Stimulated activated CD8-positive, alpha-beta memory T cell treated with anti-CD3 and anti-CD28 coated beads, Interleukin-4, amount 100 ng/mL, for 1 hour (primary cell): ENCODE data around the gene MYO18B.

Experiments
- DNase-seq, 2 donors: peaks; one replicate each; pipeline ENCODE4 v3.0.0-alpha.2; 2020; ENCODE audit warnings: low read depth in 2 of 2, low spot score in 1 of 2

Gene MYO18B

GRCh38 chr22:25844601-25845000 lies 102.6 kb downstream of the MYO18B start:
- DNase-seq = no peak

GRCh38 chr22:25845985-25846745 lies 104.2 kb downstream of the MYO18B start:
- DNase-seq = no peak

- no peak for DNase-seq
These were observed 105.5 kb downstream of the MYO18B start for GRCh38 chr22:25847451-25847850.

- no peak for DNase-seq
These were observed 107.0 kb downstream of the MYO18B start for GRCh38 chr22:25848954-25849353.

- no peak for DNase-seq
These were observed 107.5 kb downstream of the MYO18B start for GRCh38 chr22:25849522-25849921.

GRCh38 chr22:25852223-25852622 lies 110.2 kb downstream of the MYO18B start:
- no peak for DNase-seq

- DNase-seq = no peak
These were observed 111.1 kb downstream of the MYO18B start for GRCh38 chr22:25853078-25853477.

GRCh38 chr22:25853501-25854284 lies 111.7 kb downstream of the MYO18B start:
- DNase-seq = no peak

- no peak for DNase-seq
These were observed 127.8 kb downstream of the MYO18B start for GRCh38 chr22:25869771-25870170.

GRCh38 chr22:25874327-25874726 lies 132.3 kb downstream of the MYO18B start:
- DNase-seq = no peak

- DNase-seq = no peak
These were observed 133.5 kb downstream of the MYO18B start for GRCh38 chr22:25875461-25875860.

GRCh38 chr22:25876871-25877270 lies 134.9 kb downstream of the MYO18B start:
- DNase-seq = no peak

- no peak for DNase-seq
These were observed 136.9 kb downstream of the MYO18B start for GRCh38 chr22:25878933-25879332.

GRCh38 chr22:25880524-25880923 lies 138.5 kb downstream of the MYO18B start:
- no peak for DNase-seq

GRCh38 chr22:25881210-25881755 lies 139.3 kb downstream of the MYO18B start:
- DNase-seq = no peak

- no peak for DNase-seq
These were observed 140.4 kb downstream of the MYO18B start for GRCh38 chr22:25882360-25882759.

GRCh38 chr22:25883482-25884033 lies 141.6 kb downstream of the MYO18B start:
- no peak for DNase-seq

- no peak for DNase-seq
These were observed 142.1 kb downstream of the MYO18B start for GRCh38 chr22:25884121-25884520.

GRCh38 chr22:25888399-25889054 lies 146.5 kb downstream of the MYO18B start:
- no peak for DNase-seq

GRCh38 chr22:25890651-25891050 lies 148.7 kb downstream of the MYO18B start:
- no peak for DNase-seq

GRCh38 chr22:25892678-25893077 lies 150.7 kb downstream of the MYO18B start:
- no peak for DNase-seq
